Neural cell (in vitro differentiated cells): ENCODE data around the gene REPS2. TPM values are rescaled to one million over a fixed set of nuclear protein-coding genes. Genes with fewer than 3 reads are reported as not detected.

Source experiments
- H2AFZ ChIP-seq: fragments of 200-600, 300-800 bp; sonication (generic), shearing (Covaris generic); 2 replicates; pipeline ENCODE4 v1.6.0; 2014; ENCODE audit warnings: low read depth, mild to moderate bottlenecking, antibody characterized with exemption, low read length, moderate library complexity
- H3F3A ChIP-seq: fragments of 200-600 bp; shearing (Covaris generic); 2 replicates; pipeline ENCODE4 v1.6.1; 2016; ENCODE audit warnings: mild to moderate bottlenecking, moderate library complexity, mixed read lengths, antibody characterized with exemption, low read length; ENCODE audit not compliant: insufficient read depth, poor library complexity, severe bottlenecking
- H3K27ac ChIP-seq: fragments of 200-600, 300-800 bp; sonication (generic), shearing (Covaris generic); 2 replicates; pipeline ENCODE4 v1.5.1; 2014; ENCODE audit warnings: mild to moderate bottlenecking, low read length, moderate library complexity
- H3K27me3 ChIP-seq: fragments of 300-800, 200-600 bp; sonication (generic), shearing (Covaris generic); 2 replicates; pipeline ENCODE4 v1.6.0; 2014; ENCODE audit warnings: mild to moderate bottlenecking, low read depth, low read length, moderate library complexity; ENCODE audit not compliant: insufficient read depth
- H3K36me3 ChIP-seq: fragments of 300-800, 200-600 bp; sonication (generic), shearing (Covaris generic); 2 replicates; pipeline ENCODE4 v1.5.1; 2014; ENCODE audit warnings: mild to moderate bottlenecking, antibody characterized with exemption, low read length, moderate library complexity; ENCODE audit not compliant: insufficient read depth
- H3K4me2 ChIP-seq: fragments of 300-800, 200-600 bp; sonication (generic), shearing (Covaris generic); 2 replicates; pipeline ENCODE4 v1.6.0; 2014; ENCODE audit warnings: mild to moderate bottlenecking, low read length
- H3K4me3 ChIP-seq: fragments of 300-800, 200-600 bp; sonication (generic), shearing (Covaris generic); 2 replicates; pipeline ENCODE4 v1.5.1; 2014; ENCODE audit warnings: mild to moderate bottlenecking, low read length, moderate library complexity
- H3K79me2 ChIP-seq: fragments of 200-600 bp; shearing (Covaris generic); replicated peaks from 2 replicates; pipeline ENCODE4 v1.6.0; 2014; ENCODE audit warnings: mild to moderate bottlenecking, low read length, moderate library complexity; ENCODE audit not compliant: insufficient read depth
- H3K9ac ChIP-seq: fragments of 300-800, 200-600 bp; sonication (generic), shearing (Covaris generic); 2 replicates; pipeline ENCODE4 v1.6.1; 2016; ENCODE audit warnings: mild to moderate bottlenecking, low read length, mixed read lengths
- H3K9me2 ChIP-seq: fragments of 200-600 bp; shearing (Covaris generic); 2 replicates; pipeline ENCODE4 v1.6.1; 2016; ENCODE audit warnings: mild to moderate bottlenecking, low read length, mixed read lengths; ENCODE audit not compliant: insufficient read depth
- H3K9me3 ChIP-seq: fragments of 200-600, 300-800 bp; sonication (generic), shearing (Covaris generic); 2 replicates; pipeline ENCODE4 v1.6.1; 2016; ENCODE audit warnings: mild to moderate bottlenecking, mixed run types, low read length, moderate library complexity, mixed read lengths
- H4K20me1 ChIP-seq: fragments of 200-600 bp; shearing (Covaris generic); 2 replicates; pipeline ENCODE4 v1.6.1; 2016; ENCODE audit warnings: mild to moderate bottlenecking, mixed run types; ENCODE audit not compliant: insufficient read depth
- CTCF ChIP-seq: fragments of 450-650 bp; IDR thresholded peaks from 2 replicates; pipeline ENCODE4 v1.5.1; 2014; ENCODE audit warnings: antibody characterized with exemption, mild to moderate bottlenecking, moderate library complexity; ENCODE audit not compliant: poor library complexity, severe bottlenecking
- EP300 ChIP-seq: fragments of 450-650 bp; conservative IDR thresholded peaks from 2 replicates; pipeline ENCODE4 v1.6.1; 2014; ENCODE audit warnings: antibody characterized with exemption, mild to moderate bottlenecking, moderate library complexity; ENCODE audit not compliant: poor library complexity, severe bottlenecking
- EZH2 ChIP-seq: fragments of 200-600, 300-800 bp; shearing (Covaris generic), sonication (generic); IDR thresholded peaks from 2 replicates; pipeline ENCODE4 v1.6.1; 2014; ENCODE audit warnings: antibody characterized with exemption, low read length, borderline replicate concordance, mild to moderate bottlenecking; ENCODE audit not compliant: insufficient read depth, poor library complexity, severe bottlenecking
- MXI1 ChIP-seq: fragments of 450-650 bp; conservative IDR thresholded peaks from 2 replicates; pipeline ENCODE4 v1.6.1; 2014; ENCODE audit warnings: antibody characterized with exemption, mild to moderate bottlenecking; ENCODE audit not compliant: poor library complexity, severe bottlenecking
- POLR2AphosphoS5 ChIP-seq: IDR thresholded peaks from 2 replicates; pipeline ENCODE4 v1.6.1; 2012
- RAD21 ChIP-seq: fragments of 450-650 bp; conservative IDR thresholded peaks from 2 replicates; pipeline ENCODE4 v1.6.1; 2014; ENCODE audit warnings: antibody characterized with exemption, mild to moderate bottlenecking, moderate library complexity
- REST ChIP-seq: IDR thresholded peaks from 2 replicates; pipeline ENCODE4 v1.6.1; 2012; ENCODE audit warnings: borderline replicate concordance
- SMC3 ChIP-seq: fragments of 450-650 bp; conservative IDR thresholded peaks from 2 replicates; pipeline ENCODE4 v1.6.1; 2014; ENCODE audit warnings: antibody characterized with exemption, mild to moderate bottlenecking, moderate library complexity; ENCODE audit not compliant: poor library complexity
- TAF1 ChIP-seq: IDR thresholded peaks from 2 replicates; pipeline ENCODE4 v1.6.1; 2012; ENCODE audit warnings: low read depth
- polyA plus RNA-seq: library from polyadenylated mRNA; depleted of rRNA; stranded (reverse); fragments of >200 nt; gene quantifications from 2 replicates; pipeline ENCODE4 v1.2.3, GENCODE V29; 2014

The REPS2 gene
- polyA plus RNA-seq, 1 donor from 2014 or later: 15.1 TPM

GRCh38 chrX:16970977-16971376, 24.5 kb downstream of the REPS2 start:
- Histone ChIP-seq H3K27me3 (no peaks in the 10 kb centered on the region), H3K9me3 (no peaks in the 10 kb centered on the region), H3K36me3 (no peaks in the 10 kb centered on the region), H3K4me3 (no peak overlapping the region), H3K27ac (no peak overlapping the region), H3K9me2 (no peaks in the 10 kb centered on the region), H3K4me2 (no peak overlapping the region), H3K79me2 (no peaks in the 10 kb centered on the region), H3K9ac (no peak overlapping the region), H2AFZ (no peak overlapping the region), H3F3A (no peaks in the 10 kb centered on the region), H4K20me1 (no peaks in the 10 kb centered on the region)
- TF ChIP-seq POLR2AphosphoS5 (no peak), RAD21 (no peak), SMC3 (no peak), REST (no peak), EP300 (no peak), CTCF (no peak), TAF1 (no peak), EZH2 (no peak), MXI1 (no peak)

- Histone ChIP-seq H3K36me3 (no peaks in the 10 kb centered on the region), H3K27ac (no peak overlapping the region), H3K4me3 (no peak overlapping the region), H4K20me1 (no peaks in the 10 kb centered on the region), H3F3A (no peaks in the 10 kb centered on the region), H3K9me3 (no peaks in the 10 kb centered on the region), H3K27me3 (no peaks in the 10 kb centered on the region), H3K9me2 (no peaks in the 10 kb centered on the region), H3K9ac (no peak overlapping the region), H2AFZ (no peak overlapping the region), H3K4me2 (no peak overlapping the region), H3K79me2 (no peaks in the 10 kb centered on the region)
- TF ChIP-seq RAD21 (no peak), REST (no peak), SMC3 (no peak), POLR2AphosphoS5 (no peak), MXI1 (no peak), EZH2 (no peak), CTCF (no peak), EP300 (no peak), TAF1 (no peak)
Measured at GRCh38 chrX:16971694-16972093, 25.2 kb downstream of the REPS2 start.
